K562 (cell line): Measurements from ENCODE around the gene MADD. TPM values are rescaled to one million over a fixed set of nuclear protein-coding genes. Genes with fewer than 3 reads are reported as not detected.
A peak's percentile ranks its signal among the peaks of the same experiment; 100 is the strongest.

Experiments used
- CBFB ChIP-seq: sonication (generic); formaldehyde crosslinking; IDR thresholded peaks from 2 replicates; pipeline ENCODE4 v1.4.0; 2020; ENCODE audit warnings: mild to moderate bottlenecking, missing genetic modification reagents
- DACH1 ChIP-seq: fragments of 450-650 bp; IDR thresholded peaks from 2 replicates; pipeline ENCODE4 v1.6.1; 2018; ENCODE audit not compliant: partially characterized antibody
- FOXK1 ChIP-seq: sonication (generic); formaldehyde crosslinking; IDR thresholded peaks from 2 replicates; pipeline ENCODE4 v1.8.0; 2022; ENCODE audit warnings: missing genetic modification reagents, mild to moderate bottlenecking, borderline replicate concordance
- FOXP1 ChIP-seq: sonication (generic); formaldehyde crosslinking; IDR thresholded peaks from 2 replicates; pipeline ENCODE4 v1.8.0; 2022; ENCODE audit warnings: mild to moderate bottlenecking, missing genetic modification reagents
- MAFF ChIP-seq: IDR thresholded peaks from 2 replicates; pipeline ENCODE4 v1.6.1; 2012; ENCODE audit warnings: low read length, improper control_type of control experiment
- MTA1 ChIP-seq: fragments of 450-650 bp; IDR thresholded peaks from 2 replicates; pipeline ENCODE4 v1.6.1; 2017; ENCODE audit warnings: borderline replicate concordance
- NELFE ChIP-seq: IDR thresholded peaks from 2 replicates; pipeline ENCODE4 v1.6.1; 2011; ENCODE audit warnings: mild to moderate bottlenecking; ENCODE audit not compliant: insufficient read depth, insufficient read length
- NR3C1 ChIP-seq: sonication (generic); formaldehyde crosslinking; IDR thresholded peaks from 2 replicates; pipeline ENCODE4 v1.8.1; 2022; ENCODE audit warnings: missing genetic modification reagents
- PML ChIP-seq: IDR thresholded peaks from 2 replicates; pipeline ENCODE4 v1.6.1; 2012; ENCODE audit warnings: low read length, inconsistent platforms
- RBM22 ChIP-seq: fragments of 200-400 bp; formaldehyde crosslinking; IDR thresholded peaks from 2 replicates; pipeline ENCODE4 v1.6.1; 2018; ENCODE audit warnings: low read length, low read depth; ENCODE audit not compliant: poor library complexity, severe bottlenecking
- RERE ChIP-seq: sonication (generic); formaldehyde crosslinking; IDR thresholded peaks from 2 replicates; pipeline ENCODE4 v1.8.0; 2023; ENCODE audit warnings: missing genetic modification reagents, mild to moderate bottlenecking, borderline replicate concordance
- RUNX1 ChIP-seq: sonication (generic); IDR thresholded peaks from 2 replicates; pipeline ENCODE4 v1.6.1; 2016; ENCODE audit warnings: antibody characterized with exemption, low read depth
- SMAD1 ChIP-seq: fragments of 150-350 bp; IDR thresholded peaks from 2 replicates; pipeline ENCODE4 v1.6.1; 2014; ENCODE audit warnings: low read length, low read depth; ENCODE audit not compliant: partially characterized antibody
- SOX6 ChIP-seq: fragments of 450-650 bp; IDR thresholded peaks from 2 replicates; pipeline ENCODE4 v1.6.1; 2014; ENCODE audit warnings: mild to moderate bottlenecking
- ZNF146 ChIP-seq: IDR thresholded peaks from one replicate; pipeline ENCODE4 v1.6.1; 2018; ENCODE audit warnings: missing compliant biosample characterization; ENCODE audit not compliant: unreplicated experiment
- polyA plus RNA-seq, 8 experiments: library from polyadenylated mRNA; depleted of rRNA in 4 of 8; stranded (reverse) in 5 of 8; unstranded in 3 of 8; fragments of >200 nt; fragmentation: Nextera tagmentation in 2 of 8; fragmentation: Illumina TruSeq in 1 of 8; extraction: Ambion mirVana in 2 of 8; extraction: Trizol in 1 of 8; gene quantifications; 2 replicates each; pipeline versions ENCODE4 v1.2.1 to v1.2.3, GENCODE V29; 2011 to 2014; ENCODE audit warnings: inconsistent platforms in 1 of 8, missing spikeins in 1 of 8
- total RNA-seq, 7 experiments: library from RNA; depleted of rRNA in 6 of 7; stranded (reverse); fragments of >200 nt in 6 of 7; fragmentation: Illumina TruSeq in 2 of 7; extraction: Trizol in 2 of 7; gene quantifications; 2 replicates each; pipeline versions ENCODE4 v1.2.1 to v1.2.3, GENCODE V29; 2011 to 2021; ENCODE audit warnings: low replicate concordance in 1 of 7
- TF ChIP-seq, protein P1 (sequence below): fragments of 450-650 bp; IDR thresholded peaks from 2 replicates; pipeline ENCODE4 v1.6.1; 2018; ENCODE audit not compliant: partially characterized antibody
- TF ChIP-seq, protein P2 (sequence below), 2 experiments: fragments of 450-650 bp in 1 of 2; IDR thresholded peaks; 2 replicates each; pipeline ENCODE4 v1.6.1; 2011 to 2017; ENCODE audit warnings: low read depth in 2 of 2, antibody characterized with exemption in 1 of 2, borderline replicate concordance in 1 of 2, low read length in 1 of 2, mild to moderate bottlenecking in 1 of 2, mixed read lengths in 1 of 2; ENCODE audit not compliant: control insufficient read depth in 1 of 2

The MADD gene
- total and polyA plus RNA-seq, 9 of the 15 experiments (the other 6 are each of a cell fraction or from before 2014, with no cell fraction given): 0.68 to 57.6 (median 33.6) TPM

DNA sequence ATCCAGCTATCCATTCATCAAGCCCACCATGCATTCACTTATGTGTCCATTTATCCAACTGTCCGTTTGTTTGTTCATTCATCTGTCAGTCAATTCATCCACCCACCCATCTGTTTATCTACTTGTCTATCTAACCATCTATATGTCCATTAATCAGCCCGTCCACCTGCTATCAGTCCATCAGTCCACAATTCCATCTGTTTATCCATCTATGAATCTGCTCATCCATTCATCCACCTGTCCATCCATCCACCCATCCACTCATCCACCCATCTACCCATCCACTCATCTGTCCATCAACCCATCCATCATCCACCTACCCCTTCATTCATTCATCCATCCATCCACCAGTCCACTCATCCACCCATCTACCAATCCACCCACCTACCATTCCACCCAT, 109.4 kb downstream of the MADD start (continued):
- TF ChIP-seq SOX6 (no peak), PML (no peak), RUNX1 (no peak), NR3C1 (CRISPR knock-in tag) (no peak), MAFF (no peak), RBM22 (no peak), MTA1 (peak; percentile 56; the same call in 1 of the 2 replicates), RERE (CRISPR knock-in tag) (no peak), DACH1 (no peak), FOXP1 (CRISPR knock-in tag) (no peak), SMAD1 (no peak), CBFB (CRISPR knock-in tag) (no peak), NELFE (no peak), FOXK1 (CRISPR knock-in tag) (no peak), ZNF146 (CRISPR knock-in tag) (no peak)
- TF ChIP-seq, protein P1, sequence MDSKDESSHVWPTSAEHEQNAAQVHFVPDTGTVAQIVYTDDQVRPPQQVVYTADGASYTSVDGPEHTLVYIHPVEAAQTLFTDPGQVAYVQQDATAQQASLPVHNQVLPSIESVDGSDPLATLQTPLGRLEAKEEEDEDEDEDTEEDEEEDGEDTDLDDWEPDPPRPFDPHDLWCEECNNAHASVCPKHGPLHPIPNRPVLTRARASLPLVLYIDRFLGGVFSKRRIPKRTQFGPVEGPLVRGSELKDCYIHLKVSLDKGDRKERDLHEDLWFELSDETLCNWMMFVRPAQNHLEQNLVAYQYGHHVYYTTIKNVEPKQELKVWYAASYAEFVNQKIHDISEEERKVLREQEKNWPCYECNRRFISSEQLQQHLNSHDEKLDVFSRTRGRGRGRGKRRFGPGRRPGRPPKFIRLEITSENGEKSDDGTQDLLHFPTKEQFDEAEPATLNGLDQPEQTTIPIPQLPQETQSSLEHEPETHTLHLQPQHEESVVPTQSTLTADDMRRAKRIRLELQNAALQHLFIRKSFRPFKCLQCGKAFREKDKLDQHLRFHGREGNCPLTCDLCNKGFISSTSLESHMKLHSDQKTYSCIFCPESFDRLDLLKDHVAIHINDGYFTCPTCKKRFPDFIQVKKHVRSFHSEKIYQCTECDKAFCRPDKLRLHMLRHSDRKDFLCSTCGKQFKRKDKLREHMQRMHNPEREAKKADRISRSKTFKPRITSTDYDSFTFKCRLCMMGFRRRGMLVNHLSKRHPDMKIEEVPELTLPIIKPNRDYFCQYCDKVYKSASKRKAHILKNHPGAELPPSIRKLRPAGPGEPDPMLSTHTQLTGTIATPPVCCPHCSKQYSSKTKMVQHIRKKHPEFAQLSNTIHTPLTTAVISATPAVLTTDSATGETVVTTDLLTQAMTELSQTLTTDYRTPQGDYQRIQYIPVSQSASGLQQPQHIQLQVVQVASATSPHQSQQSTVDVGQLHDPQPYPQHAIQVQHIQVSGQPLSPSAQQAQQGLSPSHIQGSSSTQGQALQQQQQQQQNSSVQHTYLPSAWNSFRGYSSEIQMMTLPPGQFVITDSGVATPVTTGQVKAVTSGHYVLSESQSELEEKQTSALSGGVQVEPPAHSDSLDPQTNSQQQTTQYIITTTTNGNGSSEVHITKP: no peak
- TF ChIP-seq, protein P2, sequence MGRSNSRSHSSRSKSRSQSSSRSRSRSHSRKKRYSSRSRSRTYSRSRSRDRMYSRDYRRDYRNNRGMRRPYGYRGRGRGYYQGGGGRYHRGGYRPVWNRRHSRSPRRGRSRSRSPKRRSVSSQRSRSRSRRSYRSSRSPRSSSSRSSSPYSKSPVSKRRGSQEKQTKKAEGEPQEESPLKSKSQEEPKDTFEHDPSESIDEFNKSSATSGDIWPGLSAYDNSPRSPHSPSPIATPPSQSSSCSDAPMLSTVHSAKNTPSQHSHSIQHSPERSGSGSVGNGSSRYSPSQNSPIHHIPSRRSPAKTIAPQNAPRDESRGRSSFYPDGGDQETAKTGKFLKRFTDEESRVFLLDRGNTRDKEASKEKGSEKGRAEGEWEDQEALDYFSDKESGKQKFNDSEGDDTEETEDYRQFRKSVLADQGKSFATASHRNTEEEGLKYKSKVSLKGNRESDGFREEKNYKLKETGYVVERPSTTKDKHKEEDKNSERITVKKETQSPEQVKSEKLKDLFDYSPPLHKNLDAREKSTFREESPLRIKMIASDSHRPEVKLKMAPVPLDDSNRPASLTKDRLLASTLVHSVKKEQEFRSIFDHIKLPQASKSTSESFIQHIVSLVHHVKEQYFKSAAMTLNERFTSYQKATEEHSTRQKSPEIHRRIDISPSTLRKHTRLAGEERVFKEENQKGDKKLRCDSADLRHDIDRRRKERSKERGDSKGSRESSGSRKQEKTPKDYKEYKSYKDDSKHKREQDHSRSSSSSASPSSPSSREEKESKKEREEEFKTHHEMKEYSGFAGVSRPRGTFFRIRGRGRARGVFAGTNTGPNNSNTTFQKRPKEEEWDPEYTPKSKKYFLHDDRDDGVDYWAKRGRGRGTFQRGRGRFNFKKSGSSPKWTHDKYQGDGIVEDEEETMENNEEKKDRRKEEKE (IDR thresholded peaks at IDR 0.05; ENCODE audit: borderline replicate concordance in 1 of 2, control insufficient read depth in 1 of 2, low read depth in 2 of 2, low read length in 1 of 2): 0 out of 4 replicates have a peak, but pooled peaks of 1 of the 2 experiments have one; percentile 16
